Iris pigment epithelial cell (primary cell): ENCODE measurements around the gene CLEC16A.

Experiments used
- DNase-seq: peaks from one replicate; pipeline ENCODE4 v3.0.0-alpha.2; 2011; ENCODE audit warnings: low read depth

Gene CLEC16A

GRCh38 chr16:10988879-10989278, 44.5 kb downstream of the CLEC16A start:
- no peak for DNase-seq

GRCh38 chr16:10989559-10989958, 45.2 kb downstream of the CLEC16A start:
- no peak for DNase-seq

GRCh38 chr16:10990378-10990777, 46.0 kb downstream of the CLEC16A start:
- DNase-seq, result no peak

GRCh38 chr16:10992112-10992511, 47.7 kb downstream of the CLEC16A start:
- DNase-seq, result peak; percentile 95

- peak; percentile 92 for DNase-seq
Measured at GRCh38 chr16:10992797-10993196, 48.4 kb downstream of the CLEC16A start.

- DNase-seq, result no peak
Measured at GRCh38 chr16:10993649-10994048, 49.3 kb downstream of the CLEC16A start.

GRCh38 chr16:10994571-10994970, 50.2 kb downstream of the CLEC16A start:
- DNase-seq, result no peak

GRCh38 chr16:10995565-10995964, 51.2 kb downstream of the CLEC16A start:
- DNase-seq, result no peak

GRCh38 chr16:10997485-10997884, 53.1 kb downstream of the CLEC16A start:
- no peak for DNase-seq

- no peak for DNase-seq
Measured at GRCh38 chr16:10999300-10999699, 54.9 kb downstream of the CLEC16A start.

- DNase-seq, result no peak
Measured at GRCh38 chr16:11001611-11002010, 57.2 kb downstream of the CLEC16A start.

GRCh38 chr16:11003141-11003540, 58.8 kb downstream of the CLEC16A start:
- DNase-seq, result no peak

- peak; percentile 52 for DNase-seq
Measured at GRCh38 chr16:11004351-11004750, 60.0 kb downstream of the CLEC16A start.

- DNase-seq, result peak; percentile 84
Measured at GRCh38 chr16:11004973-11005610, 60.7 kb downstream of the CLEC16A start.

- DNase-seq, result peak; percentile 69
Measured at GRCh38 chr16:11005611-11005975, 61.2 kb downstream of the CLEC16A start.

- DNase-seq, result no peak
Measured at GRCh38 chr16:11006656-11007055, 62.3 kb downstream of the CLEC16A start.

- DNase-seq, result no peak
Measured at GRCh38 chr16:11007714-11008280, 63.4 kb downstream of the CLEC16A start.

GRCh38 chr16:11009027-11009755, 64.8 kb downstream of the CLEC16A start:
- DNase-seq, result no peak

- DNase-seq, result no peak
Measured at GRCh38 chr16:11010575-11011221, 66.3 kb downstream of the CLEC16A start.

GRCh38 chr16:11011326-11011725, 67.0 kb downstream of the CLEC16A start:
- DNase-seq, result no peak

- no peak for DNase-seq
Measured at GRCh38 chr16:11012841-11013240, 68.5 kb downstream of the CLEC16A start.

- peak; percentile 91 for DNase-seq
Measured at GRCh38 chr16:11014136-11014535, 69.8 kb downstream of the CLEC16A start.

GRCh38 chr16:11015076-11015475, 70.7 kb downstream of the CLEC16A start:
- no peak for DNase-seq
